Measurements from ENCODE around the gene RAB29. TPM values are rescaled to one million over a fixed set of nuclear protein-coding genes. Genes with fewer than 3 reads are reported as not detected.

The RAB29 gene
- total and polyA plus RNA-seq, 9 of the 15 experiments (the other 6 are each of a cell fraction or from before 2014, with no cell fraction given), result 6.3 to 17.6 (median 8.0) TPM

DNA sequence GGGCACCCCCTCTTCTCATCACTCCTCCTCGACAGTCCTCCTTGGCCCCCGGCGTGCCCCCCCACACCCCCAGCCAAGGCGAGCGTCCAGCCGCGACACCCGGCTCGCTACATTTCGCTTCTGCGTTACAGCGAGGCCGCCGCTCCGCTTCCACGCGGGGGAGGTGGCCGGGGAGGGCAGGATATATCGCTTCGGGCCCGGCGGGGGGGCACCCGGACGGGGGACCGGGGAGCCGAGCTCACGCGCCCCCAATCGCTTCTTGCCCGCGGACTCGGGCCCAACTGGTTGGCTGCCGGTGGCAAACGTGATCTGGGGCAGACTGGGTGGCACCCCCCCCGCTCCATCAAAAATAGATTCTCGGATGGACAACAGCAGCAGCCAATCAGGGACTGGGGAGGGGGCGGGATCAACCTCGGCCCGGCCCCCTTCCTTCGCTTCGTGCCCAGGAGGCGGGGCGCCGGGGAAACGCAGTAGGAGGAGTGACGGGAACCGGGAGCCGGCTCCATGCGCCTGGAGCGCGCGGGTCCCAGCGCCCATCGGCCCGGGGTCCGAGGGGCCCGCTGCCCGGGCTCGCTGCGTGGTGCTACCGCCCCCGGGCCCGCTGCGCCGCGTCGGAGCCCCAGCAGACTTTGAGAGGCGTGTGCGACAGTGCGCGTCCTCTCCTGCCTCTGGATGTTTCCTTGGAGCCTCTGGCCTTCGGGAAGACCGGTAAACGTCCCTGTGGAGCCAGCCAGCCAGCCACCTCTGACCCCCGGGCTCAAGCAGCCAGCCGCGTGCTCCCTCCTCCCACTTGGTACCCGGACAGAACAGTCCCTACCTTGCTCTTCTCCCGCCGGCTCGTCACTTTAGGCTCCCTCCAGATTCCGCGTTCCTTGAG, 37.8 kb upstream of the RAB29 start, which contains the start of gene SLC41A1 (continued):
- TF ChIP-seq, protein P1, sequence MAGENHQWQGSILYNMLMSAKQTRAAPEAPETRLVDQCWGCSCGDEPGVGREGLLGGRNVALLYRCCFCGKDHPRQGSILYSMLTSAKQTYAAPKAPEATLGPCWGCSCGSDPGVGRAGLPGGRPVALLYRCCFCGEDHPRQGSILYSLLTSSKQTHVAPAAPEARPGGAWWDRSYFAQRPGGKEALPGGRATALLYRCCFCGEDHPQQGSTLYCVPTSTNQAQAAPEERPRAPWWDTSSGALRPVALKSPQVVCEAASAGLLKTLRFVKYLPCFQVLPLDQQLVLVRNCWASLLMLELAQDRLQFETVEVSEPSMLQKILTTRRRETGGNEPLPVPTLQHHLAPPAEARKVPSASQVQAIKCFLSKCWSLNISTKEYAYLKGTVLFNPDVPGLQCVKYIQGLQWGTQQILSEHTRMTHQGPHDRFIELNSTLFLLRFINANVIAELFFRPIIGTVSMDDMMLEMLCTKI (IDR thresholded peaks at IDR 0.05; ENCODE audit: partially characterized antibody), result no peak
- TF ChIP-seq, protein P2, sequence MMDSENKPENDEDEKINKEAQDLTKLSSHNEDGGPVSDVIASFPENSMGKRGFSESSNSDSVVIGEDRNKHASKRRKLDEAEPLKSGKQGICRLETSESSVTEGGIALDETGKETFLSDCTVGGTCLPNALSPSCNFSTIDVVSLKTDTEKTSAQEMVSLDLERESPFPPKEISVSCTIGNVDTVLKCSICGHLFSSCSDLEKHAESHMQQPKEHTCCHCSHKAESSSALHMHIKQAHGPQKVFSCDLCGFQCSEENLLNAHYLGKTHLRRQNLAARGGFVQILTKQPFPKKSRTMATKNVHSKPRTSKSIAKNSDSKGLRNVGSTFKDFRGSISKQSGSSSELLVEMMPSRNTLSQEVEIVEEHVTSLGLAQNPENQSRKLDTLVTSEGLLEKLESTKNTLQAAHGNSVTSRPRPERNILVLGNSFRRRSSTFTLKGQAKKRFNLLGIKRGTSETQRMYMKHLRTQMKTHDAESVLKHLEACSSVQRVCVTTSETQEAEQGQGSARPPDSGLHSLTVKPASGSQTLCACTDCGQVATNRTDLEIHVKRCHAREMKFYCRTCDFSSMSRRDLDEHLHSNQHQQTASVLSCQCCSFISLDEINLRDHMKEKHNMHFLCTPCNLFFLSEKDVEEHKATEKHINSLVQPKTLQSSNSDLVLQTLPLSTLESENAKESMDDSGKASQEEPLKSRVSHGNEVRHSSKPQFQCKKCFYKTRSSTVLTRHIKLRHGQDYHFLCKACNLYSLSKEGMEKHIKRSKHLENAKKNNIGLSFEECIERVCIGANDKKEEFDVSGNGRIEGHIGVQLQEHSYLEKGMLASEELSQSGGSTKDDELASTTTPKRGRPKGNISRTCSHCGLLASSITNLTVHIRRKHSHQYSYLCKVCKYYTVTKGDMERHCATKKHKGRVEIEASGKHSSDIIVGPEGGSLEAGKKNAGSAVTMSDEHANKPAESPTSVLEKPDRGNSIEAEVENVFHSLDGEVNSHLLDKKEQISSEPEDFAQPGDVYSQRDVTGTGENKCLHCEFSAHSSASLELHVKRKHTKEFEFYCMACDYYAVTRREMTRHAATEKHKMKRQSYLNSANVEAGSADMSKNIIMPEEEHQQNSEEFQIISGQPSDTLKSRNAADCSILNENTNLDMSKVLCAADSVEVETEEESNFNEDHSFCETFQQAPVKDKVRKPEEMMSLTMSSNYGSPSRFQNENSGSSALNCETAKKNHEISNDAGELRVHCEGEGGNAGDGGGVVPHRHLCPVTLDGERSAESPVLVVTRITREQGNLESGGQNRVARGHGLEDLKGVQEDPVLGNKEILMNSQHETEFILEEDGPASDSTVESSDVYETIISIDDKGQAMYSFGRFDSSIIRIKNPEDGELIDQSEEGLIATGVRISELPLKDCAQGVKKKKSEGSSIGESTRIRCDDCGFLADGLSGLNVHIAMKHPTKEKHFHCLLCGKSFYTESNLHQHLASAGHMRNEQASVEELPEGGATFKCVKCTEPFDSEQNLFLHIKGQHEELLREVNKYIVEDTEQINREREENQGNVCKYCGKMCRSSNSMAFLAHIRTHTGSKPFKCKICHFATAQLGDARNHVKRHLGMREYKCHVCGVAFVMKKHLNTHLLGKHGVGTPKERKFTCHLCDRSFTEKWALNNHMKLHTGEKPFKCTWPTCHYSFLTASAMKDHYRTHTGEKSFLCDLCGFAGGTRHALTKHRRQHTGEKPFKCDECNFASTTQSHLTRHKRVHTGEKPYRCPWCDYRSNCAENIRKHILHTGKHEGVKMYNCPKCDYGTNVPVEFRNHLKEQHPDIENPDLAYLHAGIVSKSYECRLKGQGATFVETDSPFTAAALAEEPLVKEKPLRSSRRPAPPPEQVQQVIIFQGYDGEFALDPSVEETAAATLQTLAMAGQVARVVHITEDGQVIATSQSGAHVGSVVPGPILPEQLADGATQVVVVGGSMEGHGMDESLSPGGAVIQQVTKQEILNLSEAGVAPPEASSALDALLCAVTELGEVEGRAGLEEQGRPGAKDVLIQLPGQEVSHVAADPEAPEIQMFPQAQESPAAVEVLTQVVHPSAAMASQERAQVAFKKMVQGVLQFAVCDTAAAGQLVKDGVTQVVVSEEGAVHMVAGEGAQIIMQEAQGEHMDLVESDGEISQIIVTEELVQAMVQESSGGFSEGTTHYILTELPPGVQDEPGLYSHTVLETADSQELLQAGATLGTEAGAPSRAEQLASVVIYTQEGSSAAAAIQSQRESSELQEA (IDR thresholded peaks at IDR 0.05; ENCODE audit: low read depth), result no peak
- TF ChIP-seq GTF2F1 (IDR thresholded peaks at IDR 0.05; ENCODE audit: low read depth, low read length) (0 out of 2 replicates have a peak, but pooled peaks have one; percentile 23), BRD4 (IDR thresholded peaks at IDR 0.05) (no peak), GATAD2A (IDR thresholded peaks at IDR 0.05) (0 out of 2 replicates have a peak, but pooled peaks have one; percentile 43), HNRNPH1 (optimal IDR thresholded peaks at IDR 0.05; ENCODE audit: low read depth, low read length) (no peak), SETDB1 (IDR thresholded peaks at IDR 0.05; ENCODE audit: low read length) (no peak), PHF8 (IDR thresholded peaks at IDR 0.05; ENCODE audit: borderline replicate concordance, low read length) (peak; percentile 65; the same call in 1 of the 2 replicates), ZNF561 (CRISPR knock-in tag; conservative IDR thresholded peaks at IDR 0.05) (no peak), ZNF695 (CRISPR knock-in tag; IDR thresholded peaks at IDR 0.05) (no peak)
- TF ChIP-seq, protein P3, sequence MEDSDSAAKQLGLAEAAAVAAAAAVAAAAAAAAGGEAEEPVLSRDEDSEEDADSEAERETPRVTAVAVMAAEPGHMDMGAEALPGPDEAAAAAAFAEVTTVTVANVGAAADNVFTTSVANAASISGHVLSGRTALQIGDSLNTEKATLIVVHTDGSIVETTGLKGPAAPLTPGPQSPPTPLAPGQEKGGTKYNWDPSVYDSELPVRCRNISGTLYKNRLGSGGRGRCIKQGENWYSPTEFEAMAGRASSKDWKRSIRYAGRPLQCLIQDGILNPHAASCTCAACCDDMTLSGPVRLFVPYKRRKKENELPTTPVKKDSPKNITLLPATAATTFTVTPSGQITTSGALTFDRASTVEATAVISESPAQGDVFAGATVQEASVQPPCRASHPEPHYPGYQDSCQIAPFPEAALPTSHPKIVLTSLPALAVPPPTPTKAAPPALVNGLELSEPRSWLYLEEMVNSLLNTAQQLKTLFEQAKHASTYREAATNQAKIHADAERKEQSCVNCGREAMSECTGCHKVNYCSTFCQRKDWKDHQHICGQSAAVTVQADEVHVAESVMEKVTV (CRISPR knock-in tag; IDR thresholded peaks at IDR 0.05), result no peak
- TF ChIP-seq, protein P4, sequence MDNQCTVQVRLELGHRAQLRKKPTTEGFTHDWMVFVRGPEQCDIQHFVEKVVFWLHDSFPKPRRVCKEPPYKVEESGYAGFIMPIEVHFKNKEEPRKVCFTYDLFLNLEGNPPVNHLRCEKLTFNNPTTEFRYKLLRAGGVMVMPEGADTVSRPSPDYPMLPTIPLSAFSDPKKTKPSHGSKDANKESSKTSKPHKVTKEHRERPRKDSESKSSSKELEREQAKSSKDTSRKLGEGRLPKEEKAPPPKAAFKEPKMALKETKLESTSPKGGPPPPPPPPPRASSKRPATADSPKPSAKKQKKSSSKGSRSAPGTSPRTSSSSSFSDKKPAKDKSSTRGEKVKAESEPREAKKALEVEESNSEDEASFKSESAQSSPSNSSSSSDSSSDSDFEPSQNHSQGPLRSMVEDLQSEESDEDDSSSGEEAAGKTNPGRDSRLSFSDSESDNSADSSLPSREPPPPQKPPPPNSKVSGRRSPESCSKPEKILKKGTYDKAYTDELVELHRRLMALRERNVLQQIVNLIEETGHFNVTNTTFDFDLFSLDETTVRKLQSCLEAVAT (IDR thresholded peaks at IDR 0.05), result no peak
- TF ChIP-seq, protein P5, sequence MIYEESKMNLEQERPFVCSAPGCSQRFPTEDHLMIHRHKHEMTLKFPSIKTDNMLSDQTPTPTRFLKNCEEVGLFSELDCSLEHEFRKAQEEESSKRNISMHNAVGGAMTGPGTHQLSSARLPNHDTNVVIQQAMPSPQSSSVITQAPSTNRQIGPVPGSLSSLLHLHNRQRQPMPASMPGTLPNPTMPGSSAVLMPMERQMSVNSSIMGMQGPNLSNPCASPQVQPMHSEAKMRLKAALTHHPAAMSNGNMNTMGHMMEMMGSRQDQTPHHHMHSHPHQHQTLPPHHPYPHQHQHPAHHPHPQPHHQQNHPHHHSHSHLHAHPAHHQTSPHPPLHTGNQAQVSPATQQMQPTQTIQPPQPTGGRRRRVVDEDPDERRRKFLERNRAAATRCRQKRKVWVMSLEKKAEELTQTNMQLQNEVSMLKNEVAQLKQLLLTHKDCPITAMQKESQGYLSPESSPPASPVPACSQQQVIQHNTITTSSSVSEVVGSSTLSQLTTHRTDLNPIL (CRISPR knock-in tag; IDR thresholded peaks at IDR 0.05), result no peak

Measured in K562 (cell line).